HG03521 (cell line): ENCODE results near the gene BABAM2.
A peak's percentile ranks its signal among the peaks of the same experiment; 100 is the strongest.

ENCODE experiments used
- ATAC-seq: cut with Tn5 transposase; IDR thresholded peaks from one replicate; pipeline ENCODE4 v1.9.1; 2021; ENCODE audit warnings: mild to moderate bottlenecking, moderate library complexity; ENCODE audit not compliant: unreplicated experiment

BABAM2 gene

DNA sequence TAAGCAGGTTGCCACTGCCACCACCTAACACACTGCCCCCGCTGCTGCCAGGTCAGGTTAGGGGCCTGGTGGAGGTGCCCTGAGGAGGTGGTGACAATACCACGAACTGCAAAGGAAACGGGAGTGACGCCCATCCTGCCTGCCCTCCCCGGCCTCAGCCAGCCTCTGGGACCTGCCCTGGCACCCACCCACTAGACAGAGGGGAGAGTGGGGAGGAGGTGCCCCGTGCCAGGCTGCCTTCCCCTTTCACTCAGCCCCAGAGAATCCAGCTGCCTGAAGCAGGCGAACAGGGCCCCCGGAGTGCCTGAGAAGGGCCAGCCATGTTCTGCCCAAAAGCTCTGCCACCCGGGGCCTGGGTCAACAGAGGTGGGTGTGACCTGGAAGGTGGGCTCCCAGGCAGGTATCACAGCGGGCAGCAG is 457.6 kb downstream of the BABAM2 start:
- no peak for ATAC-seq

DNA sequence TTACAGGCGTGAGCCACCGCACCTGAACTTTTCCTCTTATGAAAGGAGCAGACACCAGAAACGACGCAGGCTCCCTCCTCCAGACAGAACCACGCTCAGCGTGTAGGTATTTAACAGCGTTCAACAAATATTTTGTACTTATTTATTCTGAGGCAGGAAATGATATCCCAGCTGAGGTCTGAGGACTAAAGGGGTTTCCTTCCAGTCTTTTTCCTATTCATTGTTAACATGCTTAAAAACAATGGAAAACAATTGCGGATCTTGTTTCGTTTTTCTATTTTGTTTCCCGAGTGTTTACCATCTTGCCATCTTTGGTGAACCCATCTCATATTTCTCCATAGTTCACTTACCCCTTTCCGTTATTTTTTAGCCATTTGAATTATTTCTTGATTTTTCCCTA is 458.4 kb downstream of the BABAM2 start:
- ATAC-seq: no peak

DNA sequence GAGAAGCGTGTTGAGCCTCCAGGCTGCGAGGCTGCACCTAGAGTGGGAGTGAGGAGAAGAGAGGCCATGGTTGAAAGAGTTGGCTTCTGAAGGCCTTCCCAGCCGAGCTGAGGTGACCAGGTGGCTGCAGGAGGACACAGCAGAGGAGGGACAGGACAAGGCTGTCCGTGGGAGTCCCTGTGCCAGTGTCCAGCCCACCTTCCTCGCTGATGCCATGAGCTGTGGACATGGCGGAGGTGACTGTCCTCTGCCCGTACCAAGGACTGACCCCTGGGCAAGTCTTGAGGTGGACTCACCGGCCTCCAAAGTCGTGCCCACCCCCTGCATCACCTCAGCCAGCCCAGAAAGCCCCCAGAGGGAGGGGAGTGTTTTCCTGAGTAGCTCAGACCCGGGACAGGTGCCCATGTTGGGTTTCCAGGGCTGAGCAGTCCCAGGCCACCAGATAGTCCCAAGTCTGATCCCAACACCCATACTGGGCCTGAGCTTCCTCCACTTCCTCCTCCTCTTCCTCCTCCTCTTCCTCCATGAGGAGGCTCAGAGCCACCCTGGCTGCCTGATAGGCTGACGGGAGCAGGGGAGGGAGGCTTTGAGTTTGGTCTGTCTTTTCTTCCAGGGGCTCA is 459.1 kb downstream of the BABAM2 start:
- ATAC-seq: no peak

DNA sequence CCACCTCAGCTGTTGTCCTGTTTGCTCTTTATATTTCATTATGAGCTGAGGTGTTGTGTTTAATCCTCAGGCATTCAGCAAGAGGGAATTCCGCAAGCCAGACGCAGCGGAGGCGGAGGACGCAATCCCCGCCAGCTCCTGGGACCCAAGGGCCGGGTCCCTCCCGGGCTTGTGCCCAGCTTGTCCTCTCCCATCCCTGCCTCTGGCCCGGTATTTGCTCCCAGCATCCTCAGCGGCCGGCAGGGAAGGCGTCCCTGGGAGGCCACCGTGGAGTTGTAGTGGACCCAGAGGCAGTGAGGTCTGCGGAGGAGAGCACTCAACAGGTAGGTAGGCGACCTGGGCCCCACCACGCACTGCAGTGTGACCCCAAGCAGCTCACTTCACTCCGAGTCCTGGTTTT is 459.7 kb downstream of the BABAM2 start:
- ATAC-seq: no peak

DNA sequence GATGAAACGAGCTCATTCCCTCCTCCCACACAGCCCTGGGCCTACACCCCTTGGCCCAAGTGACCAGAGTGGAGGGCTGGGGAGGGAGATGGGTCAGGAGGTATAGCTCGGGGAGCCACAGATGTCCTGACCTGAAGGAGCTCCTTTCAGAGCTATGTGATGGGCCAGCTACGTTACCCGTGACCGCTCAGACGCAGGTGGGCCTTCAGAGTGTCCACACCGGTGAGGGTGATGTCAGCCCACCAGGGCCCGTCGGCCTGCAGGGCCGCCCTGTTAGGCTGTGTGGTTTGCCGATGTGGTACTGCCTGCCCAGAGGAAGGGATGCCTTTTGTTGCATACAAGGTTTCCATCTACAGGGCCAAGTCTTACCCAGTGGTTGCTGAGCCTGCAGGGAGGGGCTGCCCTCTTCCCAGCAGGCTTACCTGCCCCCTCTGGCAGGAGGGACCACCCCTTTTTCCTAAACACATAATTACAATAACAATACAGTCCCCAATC is 460.3 kb downstream of the BABAM2 start:
- no peak for ATAC-seq

DNA sequence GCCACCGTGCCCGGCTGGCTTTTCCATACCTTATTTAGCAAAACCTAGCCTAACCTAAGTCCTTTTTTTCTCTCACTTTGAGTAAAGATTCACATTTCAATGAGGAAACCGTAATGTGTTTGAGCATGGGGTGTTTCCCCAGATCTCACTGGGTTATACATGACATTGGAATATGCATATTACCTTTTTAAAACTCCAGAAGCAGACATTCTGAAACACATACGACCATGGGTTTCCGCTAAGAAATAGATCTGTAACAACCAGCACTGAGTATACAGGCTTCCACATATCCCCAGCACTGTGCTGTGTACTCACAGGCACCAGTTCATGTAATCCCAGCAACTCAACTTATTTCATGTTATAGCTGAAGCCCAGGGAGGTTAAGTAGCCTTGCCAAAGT is 461.1 kb downstream of the BABAM2 start:
- no peak for ATAC-seq

DNA sequence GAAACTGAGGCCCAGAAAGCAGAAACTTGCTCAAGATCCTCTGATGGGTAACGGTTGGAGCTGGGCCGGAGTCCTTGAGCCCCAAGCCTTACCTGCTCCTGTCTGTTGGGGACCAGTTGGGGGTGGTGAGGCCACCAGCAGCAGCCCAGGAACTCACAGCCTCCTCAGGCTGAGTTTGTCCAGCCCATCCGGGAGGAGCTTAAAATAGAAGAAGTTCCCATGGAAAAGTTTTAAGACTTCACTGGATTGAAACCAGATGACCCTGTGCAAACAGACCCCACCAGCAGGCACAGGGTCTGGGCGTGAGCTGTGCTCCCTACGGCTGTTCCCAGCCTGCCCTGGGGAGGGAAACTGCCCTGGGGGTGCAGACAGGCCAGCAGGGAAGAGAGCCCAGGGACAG is 461.6 kb downstream of the BABAM2 start:
- ATAC-seq: no peak

DNA sequence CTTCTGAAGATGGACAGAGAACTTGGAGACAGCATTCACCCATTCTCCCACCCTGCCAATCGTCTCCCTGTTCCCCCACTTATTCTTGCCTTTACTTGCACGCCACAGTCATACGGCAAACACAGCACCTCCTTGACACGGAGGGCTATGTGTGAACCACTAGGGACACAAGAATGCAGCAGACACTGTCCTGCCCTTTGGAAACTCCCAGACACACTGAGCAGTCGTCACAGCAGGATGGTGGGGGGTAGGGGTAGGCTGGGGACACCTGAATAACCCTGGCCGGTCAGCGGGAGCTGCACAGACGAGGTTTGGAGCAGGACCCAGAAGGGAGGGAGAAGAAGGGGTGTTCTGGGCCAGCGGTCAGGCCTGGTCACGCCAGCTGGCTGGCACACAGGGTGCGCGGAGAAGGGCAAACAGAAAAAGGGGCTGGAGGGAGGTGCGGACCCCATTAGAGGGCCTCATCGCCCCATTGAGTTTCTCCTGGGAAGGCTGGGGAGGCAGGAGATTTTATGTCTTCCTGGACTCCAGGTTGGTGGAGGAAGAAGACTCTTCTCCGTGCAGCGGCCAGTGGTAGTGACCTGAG is 462.2 kb downstream of the BABAM2 start:
- ATAC-seq: no peak

DNA sequence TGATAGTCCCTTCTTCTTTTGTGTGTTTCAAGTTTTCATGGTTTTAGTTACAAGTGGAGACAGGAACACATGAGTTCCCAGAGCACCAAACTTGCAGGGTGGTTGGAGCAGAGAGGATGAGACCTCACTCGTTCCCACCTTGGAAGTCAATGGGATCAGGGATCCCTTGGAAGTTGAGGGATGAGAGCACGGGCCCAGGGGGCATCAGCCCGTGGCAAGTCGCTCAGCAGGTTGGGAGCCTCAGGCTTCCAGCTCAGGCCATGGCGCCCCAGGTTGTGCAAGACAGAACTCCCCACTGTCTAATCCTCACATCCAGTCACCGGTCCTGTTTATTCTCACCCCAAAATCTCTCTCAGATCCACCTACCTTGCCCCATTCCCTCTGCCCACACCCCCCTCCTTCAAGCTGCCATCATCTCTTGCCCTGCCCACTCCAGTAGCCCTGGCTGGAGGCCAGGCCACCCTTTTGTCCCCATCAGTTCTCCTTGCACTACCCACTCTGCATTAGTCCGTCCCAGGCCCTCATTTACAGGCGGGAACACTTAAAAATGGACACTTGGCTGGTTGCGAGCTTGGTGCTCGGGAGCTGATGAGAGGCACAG is 464.5 kb downstream of the BABAM2 start:
- ATAC-seq: no peak

DNA sequence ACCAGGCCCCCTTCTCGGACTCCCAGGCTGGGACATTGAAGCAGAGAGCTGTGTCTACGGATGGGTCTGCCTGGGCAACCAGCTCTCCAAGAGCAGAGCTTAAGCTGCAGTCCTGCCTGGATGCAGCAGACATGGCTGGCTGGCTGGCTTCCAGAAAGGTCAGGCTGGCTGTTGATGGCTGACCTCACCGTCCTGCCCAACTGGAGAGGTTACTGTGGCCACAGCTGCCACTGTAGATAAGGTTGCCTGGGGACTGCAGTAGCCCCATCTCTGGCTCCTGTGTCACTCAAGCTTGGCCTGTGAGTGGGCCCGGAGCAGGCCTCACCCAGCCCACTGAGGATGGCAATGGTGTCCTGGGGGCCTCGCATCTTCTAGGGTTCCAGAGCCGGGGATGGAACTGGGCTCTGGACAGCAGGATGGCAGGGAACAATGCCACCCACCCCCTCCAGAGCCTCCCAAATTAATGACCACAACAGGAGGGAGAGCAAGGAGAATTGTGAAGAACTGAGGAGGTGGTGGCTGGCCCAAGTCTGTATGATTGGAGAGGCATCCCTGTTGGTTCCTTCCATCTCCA is 465.1 kb downstream of the BABAM2 start:
- no peak for ATAC-seq

DNA sequence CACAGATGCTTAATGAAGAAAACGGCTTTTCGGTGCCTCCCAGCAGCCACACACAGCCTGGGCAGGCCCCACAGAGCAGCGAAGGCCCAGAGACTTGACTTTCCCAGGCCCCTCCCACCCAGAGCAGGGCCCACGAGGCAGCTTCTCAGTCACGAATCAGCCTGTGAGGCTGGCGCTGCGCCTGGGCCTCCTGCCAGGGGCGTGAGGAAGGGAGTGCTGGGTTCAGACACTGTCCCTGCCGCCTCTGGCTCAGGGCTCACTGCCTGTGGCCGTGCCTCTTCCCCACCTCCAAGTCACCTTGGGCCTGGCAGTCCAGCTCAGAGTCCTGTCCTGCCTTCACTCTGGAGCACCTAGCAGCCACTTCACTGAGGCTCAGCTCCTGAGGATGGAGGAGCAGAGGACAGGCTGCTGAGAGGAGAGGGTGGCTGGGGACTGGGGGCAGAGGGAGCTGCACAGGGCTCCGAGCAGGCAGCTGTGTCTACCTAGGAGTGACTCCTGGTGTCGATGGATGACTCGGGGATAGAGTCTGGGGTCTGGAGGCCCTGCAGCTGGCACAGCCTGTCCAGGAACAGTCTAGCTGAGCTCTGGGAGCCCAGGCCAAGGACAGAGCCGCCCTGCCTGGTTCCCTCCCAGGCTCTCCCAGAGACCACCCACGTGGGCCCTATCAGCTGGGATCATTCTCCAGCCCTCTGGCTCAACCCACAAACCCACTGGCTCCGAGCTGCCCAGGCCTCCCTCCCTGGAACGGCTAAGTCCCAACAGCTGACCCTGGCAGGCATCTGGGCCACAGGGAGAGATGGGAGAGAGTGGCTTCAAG is 465.8 kb downstream of the BABAM2 start:
- no peak for ATAC-seq

DNA sequence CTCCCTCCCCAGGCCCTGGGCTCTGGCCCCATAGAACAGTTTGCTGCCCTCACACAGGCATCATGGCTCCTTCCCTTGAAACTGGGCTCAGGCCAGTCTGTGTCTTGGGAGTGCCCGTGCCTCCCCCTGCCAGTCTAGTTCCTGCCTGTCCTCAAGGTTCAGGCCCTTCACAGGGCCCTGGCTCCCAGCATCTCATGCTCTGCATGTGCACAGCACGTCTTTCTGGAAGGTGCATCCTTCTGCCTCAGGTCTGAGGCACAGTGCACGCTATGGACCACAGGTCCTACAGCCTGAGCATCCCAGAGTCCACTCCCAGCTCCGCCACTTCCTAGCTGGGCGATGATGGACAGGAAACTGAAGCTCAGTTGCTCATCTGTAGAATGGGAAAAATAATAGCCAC is 466.5 kb downstream of the BABAM2 start:
- no peak for ATAC-seq

DNA sequence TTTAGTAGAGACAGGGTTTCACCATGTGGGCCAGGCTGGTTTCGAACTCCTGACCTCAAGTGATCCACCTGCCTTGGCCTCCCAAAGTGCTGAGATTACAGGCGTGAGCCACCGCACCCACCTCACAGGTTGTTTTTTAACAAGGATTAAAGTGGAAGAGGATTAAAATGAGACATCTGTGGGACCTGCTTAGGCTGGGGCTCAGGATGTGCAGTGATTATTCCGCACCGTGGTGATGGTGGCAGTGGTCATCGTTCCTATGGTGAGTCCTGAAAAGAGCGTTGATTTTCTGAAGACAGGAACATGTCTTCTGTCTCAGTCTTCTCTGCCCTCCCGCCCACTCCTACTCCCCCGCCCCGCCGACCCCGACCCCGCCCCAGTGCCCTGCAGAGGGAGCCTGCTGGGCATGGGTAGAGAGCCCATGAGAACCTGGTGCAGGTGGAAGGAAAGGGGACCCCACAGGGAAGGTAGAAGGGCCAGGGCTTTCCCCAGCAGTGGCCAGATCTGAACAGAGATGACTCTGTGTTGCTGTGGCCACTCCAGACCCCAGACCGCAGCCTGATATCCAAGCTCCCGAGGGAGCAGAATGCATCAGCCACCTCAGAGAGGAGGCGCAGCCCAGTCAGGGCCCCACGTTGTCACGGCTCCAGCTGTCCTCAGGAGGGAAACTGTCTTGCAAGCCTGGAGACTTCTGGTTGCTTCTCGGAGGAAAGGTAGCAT is 467.6 kb downstream of the BABAM2 start:
- no peak for ATAC-seq

DNA sequence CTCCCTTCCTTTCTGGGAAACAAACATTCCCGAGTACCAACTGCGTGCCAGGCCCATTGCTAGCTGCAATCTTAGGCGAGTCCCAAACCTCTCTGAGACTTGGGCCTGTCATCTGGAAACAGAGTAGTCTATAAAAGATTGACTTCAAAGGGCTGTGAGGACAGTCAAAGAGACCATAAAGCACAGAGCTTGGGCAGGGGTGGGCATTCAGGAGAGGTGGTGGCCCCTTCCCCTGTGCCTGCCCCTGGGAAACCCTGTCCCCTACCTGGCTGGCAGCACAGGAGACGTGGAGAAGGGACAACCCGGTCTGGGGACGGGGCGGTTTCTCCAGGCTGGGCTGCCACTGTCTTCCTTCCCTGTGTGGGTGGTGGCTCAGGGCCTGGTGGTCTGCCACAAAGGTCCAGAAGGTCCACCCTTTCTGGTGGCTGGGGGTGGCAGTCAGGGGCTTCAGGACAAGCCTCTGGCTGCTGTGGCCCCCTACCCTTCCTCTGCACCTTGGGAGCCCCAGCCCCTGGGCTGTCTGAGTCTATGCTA is 468.2 kb downstream of the BABAM2 start:
- ATAC-seq: no peak

DNA sequence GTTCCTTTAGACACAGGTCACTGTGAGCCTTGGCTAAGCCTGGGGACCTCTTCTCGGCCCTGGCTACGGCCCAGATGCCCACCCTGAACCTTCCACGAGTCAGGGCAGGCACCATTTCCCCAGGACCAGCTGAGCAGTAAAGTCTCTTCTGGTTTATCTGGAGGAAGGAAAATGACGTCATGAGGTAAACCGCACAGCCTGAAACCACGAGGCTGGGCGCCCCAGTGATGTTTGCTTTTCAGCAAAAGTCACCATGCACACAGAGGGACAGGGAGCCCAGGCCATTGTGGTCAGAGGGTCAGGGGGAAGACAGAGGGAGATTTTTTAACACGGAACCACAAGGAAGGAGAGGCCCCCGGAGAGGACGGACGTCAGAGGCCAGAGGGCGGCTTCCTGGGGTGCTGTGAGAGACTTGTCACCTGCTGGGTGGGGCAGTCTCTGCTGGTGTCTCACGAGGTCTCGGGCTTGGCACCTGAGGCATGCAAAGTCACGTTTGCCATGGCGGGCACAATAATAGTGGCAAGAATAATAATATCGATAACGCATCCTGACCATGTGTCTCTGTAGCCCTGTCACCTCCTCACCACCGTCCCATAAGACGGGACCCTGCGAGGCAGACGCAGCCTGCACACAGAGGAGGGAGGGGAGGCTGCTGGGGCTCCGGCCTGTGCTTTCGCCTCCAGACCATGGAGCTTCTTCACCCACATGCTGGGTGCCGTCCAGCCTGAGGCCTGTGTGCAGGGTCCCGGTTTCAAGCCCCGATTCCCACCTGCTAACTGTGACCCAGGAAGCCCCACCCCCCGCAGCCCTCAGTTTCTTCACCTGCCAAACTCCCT is 468.9 kb downstream of the BABAM2 start:
- peak; percentile 58 for ATAC-seq

DNA sequence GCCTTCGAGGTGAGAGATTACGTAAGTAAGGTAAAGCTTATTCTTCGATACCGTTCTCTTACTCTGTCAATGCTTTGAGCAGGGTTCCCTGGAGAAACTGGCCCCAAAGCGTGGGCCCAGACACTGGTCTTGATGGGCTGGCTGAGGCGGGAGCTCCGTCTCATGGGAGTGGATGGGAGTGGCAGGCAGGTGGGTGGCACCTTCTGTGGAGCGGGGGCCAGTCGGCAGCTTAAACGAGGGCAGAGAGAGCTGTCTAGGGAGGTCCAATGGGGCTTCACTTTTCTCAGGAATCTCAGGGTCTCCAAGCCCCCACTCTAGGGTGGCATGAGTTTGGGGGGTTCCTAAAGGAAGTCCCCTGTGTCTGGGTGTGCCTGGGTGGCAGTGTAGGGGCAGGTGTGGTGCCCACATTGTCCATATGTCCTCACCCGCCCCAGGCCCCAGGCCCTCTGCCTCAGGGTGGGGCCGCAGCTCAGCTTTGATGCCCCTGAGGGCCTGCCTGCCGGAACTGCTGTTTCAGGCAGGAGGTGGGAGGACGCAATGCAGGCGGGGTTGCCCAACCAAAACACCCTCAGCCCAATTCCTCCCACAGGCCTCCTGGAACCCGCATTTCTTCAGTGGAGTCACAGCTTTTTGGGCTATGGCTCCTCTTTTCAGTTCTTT is 469.7 kb downstream of the BABAM2 start:
- no peak for ATAC-seq

DNA sequence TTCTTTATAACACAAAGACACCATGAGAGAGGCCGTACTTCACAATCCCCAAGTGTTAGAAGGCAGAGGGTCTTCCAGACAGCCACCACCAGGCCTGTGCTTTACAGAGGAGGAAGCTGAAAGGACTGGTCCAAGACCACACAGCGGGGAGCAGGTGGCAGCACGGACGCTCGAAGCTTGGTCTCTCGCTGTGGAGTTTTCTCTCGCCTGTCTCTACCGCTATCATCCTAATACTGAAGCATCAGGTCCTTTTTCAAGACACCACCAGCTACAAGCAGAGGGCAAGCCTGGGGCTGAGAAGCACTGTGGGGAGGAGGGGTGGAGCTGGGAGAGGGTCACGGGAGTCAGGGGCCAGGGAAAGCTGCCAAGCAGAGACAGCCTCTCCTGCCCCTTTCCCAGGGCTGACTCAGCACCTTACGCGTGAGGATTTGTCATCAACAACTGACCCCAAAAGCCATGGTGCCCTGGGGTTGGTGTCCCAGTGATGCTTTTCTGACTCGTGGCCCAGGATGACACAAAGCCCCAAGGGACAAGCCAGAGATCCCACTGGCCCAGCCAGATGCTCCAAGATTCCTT is 470.3 kb downstream of the BABAM2 start:
- no peak for ATAC-seq

DNA sequence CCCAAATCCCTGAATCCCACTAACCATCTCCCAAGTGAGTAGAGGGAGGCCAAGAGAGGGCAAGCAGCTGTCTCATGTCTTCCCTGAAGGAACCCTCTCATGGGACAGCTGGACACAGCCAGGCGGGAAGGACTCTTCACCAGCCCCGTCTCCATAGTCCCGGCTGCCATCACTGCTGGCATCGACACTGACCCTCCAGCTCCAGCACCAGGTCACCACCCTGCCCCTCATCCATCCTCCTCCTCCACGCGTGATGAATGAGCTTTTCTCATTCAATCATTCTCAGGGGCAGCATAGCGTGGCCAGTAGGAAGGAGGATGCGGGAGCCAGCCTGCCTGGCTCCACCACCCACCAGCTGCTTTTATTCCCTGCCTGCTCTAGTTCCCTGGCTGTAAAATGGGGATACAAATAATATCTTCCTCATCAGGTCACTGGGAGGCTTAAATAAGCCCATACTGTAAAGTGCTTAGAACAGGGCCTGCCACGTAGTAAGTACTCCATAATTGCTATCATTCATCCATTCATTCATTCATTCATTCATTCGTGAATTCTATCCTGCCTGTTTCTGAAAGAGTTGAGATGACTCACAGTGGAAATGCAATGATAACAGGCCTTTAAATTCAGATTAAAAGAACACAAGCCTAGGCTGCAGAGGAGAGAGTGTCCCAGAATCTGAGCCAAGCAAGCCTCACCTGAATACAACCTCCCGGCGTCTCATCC is 471.6 kb downstream of the BABAM2 start:
- ATAC-seq: no peak
